Right atrium auricular region (tissue), 2 donors: ENCODE measurements around the gene CCDC28A. TPM values are rescaled to one million over a fixed set of nuclear protein-coding genes. Genes with fewer than 3 reads are reported as not detected.

Source experiments
- DNase-seq: peaks from one replicate; pipeline ENCODE4 v3.0.0-alpha.2; 2019; ENCODE audit warnings: low spot score
- H3K27ac ChIP-seq, 2 donors: fragments of 200-600 bp; sonication (generic); 1 replicate in 1 of 2; 2 replicates in 1 of 2; pipeline ENCODE4 v1.5.1; 2016 to 2019
- H3K27me3 ChIP-seq, 2 donors: fragments of 200-600 bp; sonication (generic); one replicate each; pipeline versions ENCODE4 v1.5.1 to v1.6.0; 2017 to 2019
- H3K36me3 ChIP-seq: fragments of 200-600 bp; sonication (generic); one replicate; pipeline ENCODE4 v1.5.1; 2016
- H3K4me1 ChIP-seq, 2 donors: fragments of 200-600 bp; sonication (generic); one replicate each; pipeline versions ENCODE4 v1.5.1 to v1.6.0; 2017 to 2019
- H3K4me3 ChIP-seq, 2 donors: fragments of 200-600 bp; sonication (generic); 1 replicate in 1 of 2; 2 replicates in 1 of 2; pipeline ENCODE4 v1.5.1; 2017 to 2019; ENCODE audit warnings: mild to moderate bottlenecking in 1 of 2, moderate library complexity in 1 of 2
- H3K9me3 ChIP-seq, 2 donors: fragments of 200-600 bp; sonication (generic); one replicate each; pipeline ENCODE4 v1.5.1; 2019
- total RNA-seq, 2 donors: library from RNA; depleted of rRNA; stranded (reverse); fragments of >200 nt; gene quantifications; one replicate each; pipeline ENCODE4 v1.1.0, GENCODE V29; 2016
- TF ChIP-seq, protein P1 (sequence below), 2 donors: fragments of 200-600 bp; sonication (generic); IDR thresholded peaks; one replicate each; pipeline ENCODE4 v1.5.1; 2019; ENCODE audit warnings: antibody characterized with exemption in 2 of 2

The CCDC28A gene
- total RNA-seq, 2 donors from 2014 or later: 8.7 to 11.0 TPM

DNA sequence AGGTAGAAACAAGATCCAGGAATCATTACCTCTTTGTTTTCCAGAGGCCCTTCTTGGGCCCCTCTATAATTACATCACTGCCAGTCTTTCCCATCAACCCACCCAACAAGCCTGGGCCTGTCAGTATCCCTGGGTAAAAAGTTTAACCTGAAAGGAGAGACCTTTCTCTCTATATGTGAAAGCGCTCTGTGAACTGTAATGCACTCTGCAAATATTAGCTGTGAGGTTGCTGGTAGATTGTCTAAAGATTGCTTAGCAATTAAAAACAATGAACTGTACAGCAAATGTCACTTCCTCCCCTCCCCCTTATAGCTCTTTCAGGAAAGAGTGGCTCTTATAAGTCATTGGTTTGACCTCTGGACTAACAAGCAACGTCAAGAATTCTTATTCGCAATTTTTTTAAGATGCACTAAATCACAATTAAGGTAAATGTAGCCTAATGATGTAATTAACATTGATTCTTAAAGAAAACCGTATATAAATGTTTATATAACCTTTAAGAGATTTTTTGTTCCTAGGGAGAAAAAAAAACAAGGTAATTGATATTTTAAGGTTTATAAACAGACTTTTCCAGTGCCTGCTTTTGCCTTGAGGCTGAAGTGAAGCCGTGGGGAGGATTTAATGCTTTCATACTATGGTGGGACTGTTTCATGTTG lies 40.7 kb downstream of the CCDC28A start:
- H3K4me1 ChIP-seq: peaks cover 0 to 10% of the 10 kb centered on the region in 2 donors
- H3K27ac ChIP-seq: no peak overlapping the region
- no peaks in the 10 kb centered on the region for H3K27me3 ChIP-seq
- DNase-seq: no peak
- H3K9me3 ChIP-seq: no peaks in the 10 kb centered on the region
- no peaks in the 10 kb centered on the region for H3K36me3 ChIP-seq
- TF ChIP-seq, protein P1, sequence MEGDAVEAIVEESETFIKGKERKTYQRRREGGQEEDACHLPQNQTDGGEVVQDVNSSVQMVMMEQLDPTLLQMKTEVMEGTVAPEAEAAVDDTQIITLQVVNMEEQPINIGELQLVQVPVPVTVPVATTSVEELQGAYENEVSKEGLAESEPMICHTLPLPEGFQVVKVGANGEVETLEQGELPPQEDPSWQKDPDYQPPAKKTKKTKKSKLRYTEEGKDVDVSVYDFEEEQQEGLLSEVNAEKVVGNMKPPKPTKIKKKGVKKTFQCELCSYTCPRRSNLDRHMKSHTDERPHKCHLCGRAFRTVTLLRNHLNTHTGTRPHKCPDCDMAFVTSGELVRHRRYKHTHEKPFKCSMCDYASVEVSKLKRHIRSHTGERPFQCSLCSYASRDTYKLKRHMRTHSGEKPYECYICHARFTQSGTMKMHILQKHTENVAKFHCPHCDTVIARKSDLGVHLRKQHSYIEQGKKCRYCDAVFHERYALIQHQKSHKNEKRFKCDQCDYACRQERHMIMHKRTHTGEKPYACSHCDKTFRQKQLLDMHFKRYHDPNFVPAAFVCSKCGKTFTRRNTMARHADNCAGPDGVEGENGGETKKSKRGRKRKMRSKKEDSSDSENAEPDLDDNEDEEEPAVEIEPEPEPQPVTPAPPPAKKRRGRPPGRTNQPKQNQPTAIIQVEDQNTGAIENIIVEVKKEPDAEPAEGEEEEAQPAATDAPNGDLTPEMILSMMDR (IDR thresholded peaks at IDR 0.05): no peak
- no peak overlapping the region for H3K4me3 ChIP-seq

DNA sequence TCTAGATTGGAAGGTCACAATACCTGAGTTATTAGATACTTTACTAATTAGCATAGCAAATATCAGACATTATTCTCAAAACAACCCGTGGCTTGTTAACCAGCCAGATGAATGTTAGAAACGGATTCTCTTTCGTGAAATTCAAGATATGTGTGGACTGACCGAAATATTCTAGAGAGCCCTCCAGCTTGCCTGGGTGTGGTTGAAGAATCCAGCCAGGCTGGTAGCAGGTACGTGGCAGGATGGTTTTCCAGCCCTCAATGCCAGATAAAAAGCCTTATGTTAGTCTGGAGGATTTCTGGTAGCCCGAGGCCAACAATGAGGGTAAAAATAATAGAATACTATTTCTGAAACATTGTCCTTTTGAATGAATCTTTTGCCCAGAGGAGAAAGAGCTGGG lies 41.7 kb downstream of the CCDC28A start:
- H3K4me3 ChIP-seq: no peak overlapping the region
- no peak overlapping the region for H3K27ac ChIP-seq
- no peaks in the 10 kb centered on the region for H3K36me3 ChIP-seq
- no peaks in the 10 kb centered on the region for H3K27me3 ChIP-seq
- peaks cover 0 to 10% of the 10 kb centered on the region in 2 donors for H3K4me1 ChIP-seq
- DNase-seq: no peak
- no peaks in the 10 kb centered on the region for H3K9me3 ChIP-seq
- TF ChIP-seq, protein P1 (IDR thresholded peaks at IDR 0.05): no peak

DNA sequence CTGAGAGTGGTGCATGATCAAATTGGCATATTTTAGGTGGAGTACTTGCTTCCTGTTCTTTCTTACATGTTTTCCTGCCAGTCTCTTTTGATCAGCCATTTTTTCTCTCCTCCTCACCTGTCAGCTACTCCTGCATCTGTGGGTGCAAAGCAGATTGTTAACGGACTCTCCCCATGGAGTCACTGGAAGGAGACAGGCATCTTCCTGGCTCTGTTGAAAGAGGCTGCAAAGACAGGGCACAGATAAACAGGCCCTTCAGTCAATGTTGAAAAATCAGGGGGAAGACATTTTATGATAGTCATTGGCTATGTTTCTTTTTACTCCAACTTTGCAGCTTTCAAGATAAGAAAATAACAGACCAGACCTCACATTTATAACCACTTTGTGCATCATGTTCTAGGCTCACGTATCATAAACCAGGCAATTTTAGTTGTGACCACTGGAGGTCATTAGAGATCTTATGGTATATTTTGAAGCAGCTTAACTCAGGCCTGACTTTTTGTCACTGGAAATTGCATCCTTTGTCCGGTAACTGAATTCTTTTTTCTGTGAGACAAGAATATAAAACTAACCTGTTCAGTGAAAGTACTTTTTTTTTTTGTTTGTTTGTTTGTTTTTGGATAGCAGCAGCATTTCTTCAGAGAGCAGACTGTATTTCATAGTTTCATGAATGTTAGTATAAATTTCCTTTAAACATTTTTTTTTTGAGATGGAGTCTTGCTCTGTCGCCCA lies 42.4 kb downstream of the CCDC28A start:
- Histone ChIP-seq H3K9me3 (no peaks in the 10 kb centered on the region), H3K27me3 (no peaks in the 10 kb centered on the region), H3K27ac (no peak overlapping the region), H3K4me1 (peaks cover 0 to 10% of the 10 kb centered on the region in 2 donors), H3K36me3 (no peaks in the 10 kb centered on the region), H3K4me3 (no peak overlapping the region)
- no peak for DNase-seq
- TF ChIP-seq, protein P1 (IDR thresholded peaks at IDR 0.05): peak; percentile 44 to 83

DNA sequence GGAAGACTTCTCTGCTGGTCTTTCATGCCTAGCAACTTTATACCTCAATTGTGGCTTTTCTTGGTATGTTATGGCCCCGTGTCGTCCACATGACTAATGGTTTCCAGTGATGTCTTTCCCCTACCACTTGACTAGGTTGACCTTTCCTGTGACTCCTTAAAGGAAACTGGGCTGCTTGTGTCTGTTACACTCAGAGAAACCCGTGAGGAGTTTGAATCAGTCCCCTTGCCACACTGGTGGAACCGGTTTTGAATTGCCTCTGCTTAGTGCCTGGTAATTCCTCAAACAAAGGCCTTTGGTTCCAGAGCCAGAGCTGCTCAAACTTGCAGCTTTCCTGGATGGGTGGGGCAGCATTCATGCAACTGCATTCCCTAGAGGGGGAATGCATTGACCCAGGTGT lies 44.2 kb downstream of the CCDC28A start:
- TF ChIP-seq, protein P1 (IDR thresholded peaks at IDR 0.05): no peak
- Histone ChIP-seq H3K27ac (peak overlapping the region in 1 of 2 donors; percentile 6), H3K4me3 (no peak overlapping the region)

DNA sequence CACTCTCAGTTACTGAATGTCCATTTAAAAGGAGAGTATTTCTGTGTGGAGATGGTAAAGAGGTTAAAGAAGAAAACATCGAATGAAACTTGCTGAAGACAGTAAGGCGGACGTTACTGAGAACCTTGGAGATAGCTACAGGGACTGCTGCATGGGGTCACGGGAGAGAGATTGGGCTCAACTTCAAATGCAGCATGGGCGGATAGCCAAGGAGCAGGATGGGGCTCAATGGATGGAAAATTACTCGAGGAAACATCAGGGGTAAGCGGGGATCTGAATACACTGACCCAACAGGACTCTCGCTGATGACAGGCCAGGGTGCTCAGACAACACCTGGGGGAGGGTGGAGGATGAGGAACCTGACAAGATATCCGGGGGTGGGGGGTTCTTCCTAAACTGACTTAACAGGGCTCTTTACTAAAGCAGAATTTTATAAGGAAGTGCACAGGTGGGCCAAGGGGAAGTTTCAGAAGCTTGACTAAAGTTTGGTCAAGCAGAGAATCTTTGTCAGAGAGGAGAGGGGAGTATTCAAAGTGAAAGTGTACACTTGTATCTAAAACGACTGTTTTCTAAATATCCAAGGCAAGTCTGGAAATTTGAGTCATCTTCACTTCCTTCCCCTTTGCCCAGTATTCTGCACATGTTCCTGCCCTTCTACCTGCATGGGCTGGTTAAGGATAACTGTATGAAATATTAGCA lies 45.1 kb downstream of the CCDC28A start:
- Histone ChIP-seq H3K4me3 (no peak overlapping the region), H3K27ac (peak overlapping the region in 1 of 2 donors; percentile 6), H3K9me3 (no peaks in the 10 kb centered on the region), H3K27me3 (no peaks in the 10 kb centered on the region), H3K4me1 (peaks cover 0 to 10% of the 10 kb centered on the region in 2 donors), H3K36me3 (no peaks in the 10 kb centered on the region)
- no peak for DNase-seq
- TF ChIP-seq, protein P1 (IDR thresholded peaks at IDR 0.05): no peak

More for the DNA sequence above, 44.2 kb downstream of the CCDC28A start:
- no peaks in the 10 kb centered on the region for H3K27me3 ChIP-seq
- H3K4me1 ChIP-seq: peaks cover 0 to 10% of the 10 kb centered on the region in 2 donors
- no peaks in the 10 kb centered on the region for H3K9me3 ChIP-seq
- H3K36me3 ChIP-seq: no peaks in the 10 kb centered on the region
- DNase-seq: no peak
